Activated CD8-positive, alpha-beta memory T cell treated with anti-CD3 and anti-CD28 coated beads, Interleukin-2, amount 50 U/mL, for 4 hours (primary cell): Measurements from ENCODE around the gene THOC1.

Experiments used
- DNase-seq: peaks from one replicate; pipeline ENCODE4 v3.0.0-alpha.2; 2020

THOC1 gene

GRCh38 chr18:211582-211981 is 56.3 kb downstream of the THOC1 start:
- DNase-seq, result no peak

GRCh38 chr18:210733-211132 is 57.1 kb downstream of the THOC1 start:
- no peak for DNase-seq

- no peak for DNase-seq
Measured at GRCh38 chr18:210075-210474, 57.8 kb downstream of the THOC1 start.

- DNase-seq, result no peak
Measured at GRCh38 chr18:199768-200167, 68.1 kb downstream of the THOC1 start.

GRCh38 chr18:199214-199613 is 68.6 kb downstream of the THOC1 start:
- DNase-seq, result no peak

GRCh38 chr18:195651-196050 is 72.2 kb downstream of the THOC1 start:
- DNase-seq, result no peak

- DNase-seq, result no peak
Measured at GRCh38 chr18:192801-193200, 75.0 kb downstream of the THOC1 start.

GRCh38 chr18:191725-192124 is 76.1 kb downstream of the THOC1 start:
- no peak for DNase-seq

- no peak for DNase-seq
Measured at GRCh38 chr18:189254-189653, 78.6 kb downstream of the THOC1 start.

- DNase-seq, result no peak
Measured at GRCh38 chr18:183769-184168, 84.1 kb downstream of the THOC1 start.

- no peak for DNase-seq
Measured at GRCh38 chr18:181711-182110, 86.1 kb downstream of the THOC1 start.

GRCh38 chr18:179499-179898 is 88.3 kb downstream of the THOC1 start:
- no peak for DNase-seq

GRCh38 chr18:172361-172760 is 95.5 kb downstream of the THOC1 start:
- no peak for DNase-seq
